Measurements from ENCODE around the gene CPE. TPM values are rescaled to one million over a fixed set of nuclear protein-coding genes. Genes with fewer than 3 reads are reported as not detected.

CPE gene
- total RNA-seq, 1 experiment from 2014 or later = 53.6 TPM

- peak; percentile 10 for DNase-seq (ENCODE audit: low read depth)
Observed at GRCh38 chr4:165364452-165365080, 14.2 kb upstream of the CPE start.

GRCh38 chr4:165367040-165367439 is 11.8 kb upstream of the CPE start:
- DNase-seq (ENCODE audit: low read depth) = peak; percentile 53

GRCh38 chr4:165368114-165368513 is 10.7 kb upstream of the CPE start:
- DNase-seq (ENCODE audit: low read depth) = no peak

DNA sequence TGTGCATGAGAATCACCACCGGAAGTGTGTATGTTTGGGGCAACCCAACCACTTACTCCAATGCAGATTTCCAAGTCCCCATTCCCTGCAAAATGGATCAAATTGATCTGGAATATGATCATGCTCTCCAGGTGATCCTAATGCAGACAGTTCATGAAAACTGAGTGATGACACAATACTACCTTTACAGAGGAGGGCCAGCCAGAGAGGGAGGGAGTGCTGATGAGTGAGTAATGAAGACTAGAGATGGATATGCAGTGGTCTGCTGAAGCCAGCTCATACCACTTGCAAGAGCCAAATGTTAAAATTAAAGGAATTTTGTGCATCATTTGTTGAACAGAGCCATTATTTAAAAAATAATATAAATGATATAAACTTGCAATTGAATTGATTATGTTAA is 10.2 kb upstream of the CPE start:
- no peak for DNase-seq (ENCODE audit: low read depth)

GRCh38 chr4:165369522-165369921 is 9.3 kb upstream of the CPE start:
- peak; percentile 40 for DNase-seq (ENCODE audit: low read depth)

DNA sequence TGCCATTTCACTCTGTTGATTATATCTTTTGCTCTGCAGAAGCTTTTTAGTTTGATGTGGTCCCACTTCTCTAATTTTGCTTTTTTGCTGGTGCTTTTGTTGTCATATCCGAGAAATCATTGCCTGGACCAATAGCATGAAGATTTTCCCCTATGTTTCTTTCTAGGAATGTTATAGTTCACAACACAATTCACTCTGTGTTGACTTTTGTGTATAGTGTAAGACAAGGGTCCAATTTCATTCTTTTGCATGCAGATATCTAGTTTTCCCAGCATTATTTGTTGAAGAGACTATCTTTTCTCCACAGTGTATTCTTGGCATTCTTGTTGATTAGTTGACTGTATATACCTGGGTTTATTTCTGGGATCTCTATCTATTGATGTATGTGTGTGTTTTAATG is 8.3 kb upstream of the CPE start:
- no peak for DNase-seq (ENCODE audit: low read depth)

- no peak for DNase-seq (ENCODE audit: low read depth)
Observed at GRCh38 chr4:165375465-165375864, 3.3 kb upstream of the CPE start.

DNA sequence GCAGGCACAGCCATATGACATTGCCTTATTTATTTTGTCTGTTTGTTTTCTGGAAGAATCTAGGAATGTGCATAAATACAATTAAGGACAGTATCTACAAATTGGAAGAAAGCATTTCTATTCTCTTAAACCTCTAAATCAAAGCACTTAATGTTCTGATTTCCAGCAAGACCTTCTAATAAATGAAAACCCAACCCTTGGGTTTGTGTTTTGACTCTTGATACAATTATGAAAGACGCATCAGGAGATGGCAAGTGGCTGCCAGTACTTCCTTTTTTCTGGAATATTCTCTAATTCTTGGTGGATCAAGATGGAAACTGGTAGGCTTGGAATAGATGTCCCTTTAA is 437 bp upstream of the CPE start:
- DNase-seq (ENCODE audit: low read depth) = no peak

GRCh38 chr4:165379678-165380064 is 863 bp downstream of the CPE start:
- no peak for DNase-seq (ENCODE audit: low read depth)

GRCh38 chr4:165380805-165381204 is 2.0 kb downstream of the CPE start:
- no peak for DNase-seq (ENCODE audit: low read depth)

DNA sequence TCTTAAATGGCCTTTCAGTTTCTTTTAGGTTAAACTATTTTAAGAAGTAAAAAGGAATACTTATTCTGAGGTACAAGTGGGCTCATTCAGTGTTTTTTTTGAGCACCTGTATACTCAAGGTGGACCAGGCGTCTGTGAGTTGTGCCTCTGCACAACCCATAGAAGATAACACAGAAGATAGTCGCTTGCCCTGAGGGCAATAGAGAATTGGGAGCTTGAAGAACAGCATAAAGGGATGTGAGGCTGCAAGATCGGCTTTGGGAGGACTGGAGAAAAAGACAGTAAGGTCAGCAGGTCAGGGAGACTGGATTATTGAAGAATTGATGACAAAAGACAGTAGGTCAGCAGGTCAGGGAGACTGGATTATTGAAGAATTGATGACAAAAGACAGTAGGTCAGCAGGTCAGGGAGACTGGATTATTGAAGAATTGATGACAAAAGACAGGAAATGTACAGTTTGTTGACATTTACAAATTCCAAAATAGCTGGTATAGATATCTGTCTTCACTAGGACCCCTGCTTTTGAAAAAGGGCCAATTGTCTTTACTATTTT is 3.1 kb downstream of the CPE start:
- DNase-seq (ENCODE audit: low read depth) = no peak

- DNase-seq (ENCODE audit: low read depth) = no peak
Observed at GRCh38 chr4:165382640-165383039, 3.8 kb downstream of the CPE start.

DNA sequence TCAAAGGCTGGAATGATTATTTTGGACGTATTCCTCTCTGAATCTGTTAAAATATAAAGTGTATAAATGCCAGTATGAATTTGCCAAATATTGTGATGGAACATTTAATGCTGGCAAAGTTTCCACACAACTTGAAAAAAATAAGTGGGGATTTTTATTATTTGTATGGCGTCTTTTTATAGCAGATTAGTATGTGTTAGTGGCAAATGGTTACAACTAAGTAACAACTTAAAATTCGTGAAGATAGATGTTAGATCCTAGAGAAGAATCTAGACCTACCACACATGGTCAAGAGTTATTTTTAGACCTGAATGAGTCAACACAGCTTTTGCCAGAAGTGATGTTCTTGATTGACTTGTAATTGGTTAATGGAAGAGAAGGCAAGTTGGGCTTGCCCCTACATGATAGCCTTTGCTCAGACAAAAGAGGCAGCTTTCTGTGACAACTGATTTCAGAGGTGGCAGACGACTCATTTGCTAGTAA is 4.8 kb downstream of the CPE start:
- peak; percentile 13 for DNase-seq (ENCODE audit: low read depth)

GRCh38 chr4:165384186-165384585 is 5.4 kb downstream of the CPE start:
- no peak for DNase-seq (ENCODE audit: low read depth)

GRCh38 chr4:165384598-165384997 is 5.8 kb downstream of the CPE start:
- DNase-seq (ENCODE audit: low read depth) = peak; percentile 5

- no peak for DNase-seq (ENCODE audit: low read depth)
Observed at GRCh38 chr4:165385126-165385525, 6.3 kb downstream of the CPE start.

DNA sequence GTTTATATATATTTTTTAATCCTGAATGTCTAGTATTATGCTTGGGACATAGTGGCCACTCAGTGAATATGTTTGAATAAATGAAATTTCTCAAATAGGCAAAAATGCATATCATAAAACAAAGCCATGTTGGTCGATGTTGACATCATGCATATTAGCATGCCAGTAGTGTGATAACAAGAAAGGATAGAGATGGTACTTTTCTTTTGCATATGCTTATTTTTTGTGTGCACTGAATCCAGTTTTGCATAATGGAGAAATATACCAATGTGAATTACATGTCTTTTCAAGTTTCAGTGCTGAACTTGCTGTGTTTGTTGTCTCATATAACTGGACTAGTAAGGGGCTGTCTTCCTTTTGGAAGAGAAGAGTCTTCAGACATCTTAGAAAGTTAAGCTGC is 7.5 kb downstream of the CPE start:
- no peak for DNase-seq (ENCODE audit: low read depth)

GRCh38 chr4:165388756-165389155 is 9.9 kb downstream of the CPE start:
- DNase-seq (ENCODE audit: low read depth) = no peak

DNA sequence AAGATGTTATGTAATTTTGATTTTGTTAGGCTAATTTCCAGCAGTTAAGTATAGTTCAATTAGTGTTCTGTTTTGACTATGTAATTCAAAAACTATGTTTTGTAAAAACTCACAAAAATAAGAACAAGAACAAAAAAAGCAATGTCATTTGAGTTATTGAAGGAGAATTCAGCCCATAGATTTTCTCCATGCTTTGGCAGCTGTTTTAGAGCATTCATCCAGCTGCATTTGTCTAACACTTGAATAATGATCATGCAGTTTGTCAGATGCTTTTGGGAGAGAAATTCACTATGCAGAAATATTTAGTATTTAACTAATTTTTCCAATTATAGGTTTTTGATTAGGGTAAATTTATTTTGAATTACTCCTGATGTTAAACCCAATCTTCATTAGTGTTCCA is 14.2 kb downstream of the CPE start:
- DNase-seq (ENCODE audit: low read depth) = no peak

DNA sequence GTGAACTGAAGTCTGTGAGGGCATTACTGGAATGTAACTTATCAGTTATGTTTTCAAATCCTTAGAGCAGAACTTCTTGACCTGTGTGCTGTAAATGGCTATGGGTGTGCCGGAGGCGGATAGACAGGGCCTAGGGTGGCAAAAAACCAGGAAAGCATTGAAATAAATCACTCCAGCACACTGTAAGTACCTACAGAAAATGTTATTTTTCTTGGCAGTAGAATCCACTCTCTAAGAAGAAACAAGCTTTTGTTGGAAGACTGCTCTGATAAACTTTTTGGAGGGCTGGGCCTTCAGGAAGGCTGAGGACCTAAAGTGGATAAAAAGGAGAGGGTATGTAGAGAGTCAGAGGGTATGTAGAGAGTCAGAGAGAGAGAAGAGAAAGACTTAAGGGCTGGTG is 14.9 kb downstream of the CPE start:
- DNase-seq (ENCODE audit: low read depth) = no peak

GRCh38 chr4:165394275-165394674 is 15.5 kb downstream of the CPE start:
- peak; percentile 44 for DNase-seq (ENCODE audit: low read depth)

DNA sequence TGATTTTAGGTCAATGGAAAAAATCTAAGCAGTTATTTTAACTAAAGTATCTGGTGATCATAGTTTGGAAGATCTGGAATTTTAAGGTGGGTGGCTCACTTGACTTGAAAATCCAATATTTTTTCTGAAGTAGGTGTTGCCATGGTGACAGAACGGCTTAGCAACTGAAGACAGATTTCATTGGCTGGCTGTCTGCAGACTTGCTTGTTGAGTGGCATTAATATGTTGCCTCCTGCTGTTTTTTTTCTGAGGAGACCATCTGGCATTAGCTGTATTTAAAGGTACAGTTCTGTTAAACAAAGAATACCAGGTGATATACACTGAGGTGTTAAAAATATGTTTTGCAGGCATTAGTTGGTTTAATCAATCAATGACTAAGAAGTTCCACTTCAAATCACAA is 19.8 kb downstream of the CPE start:
- peak; percentile 20 for DNase-seq (ENCODE audit: low read depth)

- no peak for DNase-seq (ENCODE audit: low read depth)
Observed at GRCh38 chr4:165402375-165402774, 23.6 kb downstream of the CPE start.

- no peak for DNase-seq (ENCODE audit: low read depth)
Observed at GRCh38 chr4:165403048-165403447, 24.2 kb downstream of the CPE start.
